PC-9 (cell line): Measurements from ENCODE around the gene PTGES2. TPM values are rescaled to one million over a fixed set of nuclear protein-coding genes. Genes with fewer than 3 reads are reported as not detected.

Source experiments
- BruUV-seq: library from RNA; stranded (reverse); fragments of 400-500 nt; replicated peaks from 2 replicates; lab custom pipeline; 2021; lab: Mats Ljungman, UMichigan
- CTCF ChIA-PET: fragments of 300-600 bp; sonication (Branson Sonifier 250); formaldehyde crosslinking; loops from one replicate; lab custom pipeline; 2022; ENCODE audit warnings: antibody characterized with exemption; lab: Charles Lee
- POLR2A ChIA-PET: fragments of 300-600 bp; sonication (Branson Sonifier 250); formaldehyde crosslinking; loops from one replicate; lab custom pipeline; 2022; ENCODE audit warnings: antibody characterized with exemption; ENCODE audit not compliant: unreplicated experiment; lab: Charles Lee
- DNase-seq, 2 experiments: peaks; one replicate each; pipeline versions ENCODE4 v3.0.0 to v3.0.0-alpha.2; 2015 to 2022; ENCODE audit warnings: mixed read lengths in 1 of 2
- H2AFZ ChIP-seq: fragments of 200-600 bp; sonication (generic); 2 replicates; pipeline ENCODE4 v1.8.1; 2017; ENCODE audit warnings: antibody characterized with exemption
- H3F3A ChIP-seq: fragments of 200-600 bp; sonication (generic); 2 replicates; pipeline ENCODE4 v1.8.1; 2017; ENCODE audit warnings: antibody characterized with exemption, mild to moderate bottlenecking, low read depth; ENCODE audit not compliant: insufficient read depth
- H3K27ac ChIP-seq: fragments of 200-600 bp; sonication (generic); 2 replicates; pipeline ENCODE4 v1.6.1; 2016; ENCODE audit warnings: mixed run types
- H3K27me3 ChIP-seq: fragments of 200-600 bp; sonication (generic); 2 replicates; pipeline ENCODE4 v1.6.1; 2016; ENCODE audit warnings: low read depth, mixed run types; ENCODE audit not compliant: insufficient read depth
- H3K36me3 ChIP-seq: fragments of 200-600 bp; sonication (generic); 2 replicates; pipeline ENCODE4 v1.6.1; 2016; ENCODE audit warnings: low read depth, mixed run types
- H3K4me1 ChIP-seq: fragments of 200-600 bp; sonication (generic); replicated peaks from 2 replicates; pipeline ENCODE4 v1.6.1; 2016; ENCODE audit warnings: mixed run types; ENCODE audit not compliant: insufficient read depth
- H3K4me2 ChIP-seq: fragments of 200-600 bp; sonication (generic); 2 replicates; pipeline ENCODE4 v1.6.1; 2017; ENCODE audit warnings: mixed run types
- H3K4me3 ChIP-seq: fragments of 200-600 bp; sonication (generic); 2 replicates; pipeline ENCODE4 v1.6.1; 2016; ENCODE audit warnings: mixed run types
- H3K79me2 ChIP-seq: fragments of 200-600 bp; sonication (generic); 2 replicates; pipeline ENCODE4 v1.6.1; 2017; ENCODE audit warnings: low read depth, mixed run types
- H3K9me2 ChIP-seq: fragments of 200-600 bp; sonication (generic); 2 replicates; pipeline ENCODE4 v1.8.1; 2017; ENCODE audit warnings: mild to moderate bottlenecking; ENCODE audit not compliant: insufficient read depth
- H3K9me3 ChIP-seq: fragments of 200-600 bp; sonication (generic); 2 replicates; pipeline ENCODE4 v1.8.1; 2016; ENCODE audit warnings: low read depth; ENCODE audit not compliant: insufficient read depth
- H4K20me1 ChIP-seq: fragments of 200-600 bp; sonication (generic); 2 replicates; pipeline ENCODE4 v1.8.1; 2017; ENCODE audit not compliant: insufficient read depth
- CTCF ChIP-seq: fragments of 200-600 bp; sonication (generic); conservative IDR thresholded peaks from 2 replicates; pipeline ENCODE4 v1.6.1; 2017; ENCODE audit warnings: mixed run types, antibody characterized with exemption, mild to moderate bottlenecking, moderate library complexity
- EZH2 ChIP-seq: fragments of 200-600 bp; sonication (generic); IDR thresholded peaks from 2 replicates; pipeline ENCODE4 v1.8.0; 2017; ENCODE audit warnings: antibody characterized with exemption, low read depth
- intact Hi-C: fragments of 100-400 bp; cut with micrococcal nuclease; formaldehyde crosslinking; loops from one replicate; pipeline ENCODE4 v1.10.0; 2022; ENCODE audit not compliant: unreplicated experiment
- total RNA-seq: library from RNA; stranded (reverse); gene quantifications from 2 replicates; pipeline ENCODE4 v1.2.3, GENCODE V29; 2021

The PTGES2 gene
- total RNA-seq, 1 experiment from 2014 or later = 95.2 TPM

DNA sequence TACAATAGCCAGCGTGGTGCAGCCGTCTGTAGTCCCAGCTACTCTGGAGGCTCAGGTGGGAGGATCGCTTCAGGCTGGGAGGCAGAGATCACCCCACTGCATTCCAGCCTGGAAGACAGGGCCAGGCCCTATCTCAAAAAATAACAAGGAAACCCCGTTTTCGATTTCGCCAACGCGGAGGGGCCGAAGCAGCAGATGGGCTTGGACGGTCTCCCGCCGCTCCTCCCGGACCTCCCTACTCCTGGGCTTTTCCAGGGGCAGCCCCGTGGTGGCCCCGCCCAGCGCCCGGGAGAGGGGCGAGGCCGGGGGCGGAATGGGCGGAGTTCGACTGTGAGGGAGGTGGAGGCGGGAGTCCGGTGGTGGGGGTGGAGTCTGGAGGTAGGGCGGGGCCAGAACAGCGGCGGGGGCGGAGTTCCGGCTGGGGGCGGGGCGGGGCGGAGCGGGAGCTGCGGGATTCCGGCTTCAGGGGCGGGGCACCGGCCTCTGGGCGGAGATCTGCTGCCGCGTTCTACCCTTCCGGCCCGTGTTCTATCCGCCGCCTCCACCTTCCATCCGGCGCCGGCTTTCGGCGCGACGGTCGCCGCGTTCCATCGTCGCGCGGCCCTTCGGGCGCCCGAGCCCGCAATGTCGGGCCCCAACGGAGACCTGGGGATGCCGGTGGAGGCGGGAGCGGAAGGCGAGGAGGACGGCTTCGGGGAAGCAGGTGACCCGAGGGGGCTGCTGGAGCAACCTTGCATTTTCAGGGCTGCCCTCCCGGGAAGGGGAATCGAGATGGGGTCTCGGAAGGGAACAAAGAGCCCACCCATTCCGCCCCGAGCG is 32.5 kb upstream of the PTGES2 start, which contains the start of gene BBLN:
Gene BBLN, plus strand, starts transcription at position 482 of the 819 bp plus-strand sequence. Its CDS starts 143 bp downstream, at position 625.
- Histone ChIP-seq H3K27ac (peak within 1 kb of the TSS; percentile 69), H3K9me3 (no peaks in the 10 kb centered on the region), H3K4me1 (0 out of 2 replicates have a peak, but pooled peaks cover 9% of the 10 kb centered on the region), H3K36me3 (no peaks in the 10 kb centered on the region), H3K9me2 (no peaks in the 10 kb centered on the region), H3F3A (peaks cover 19% of the 10 kb centered on the region; the same call in 1 of the 2 replicates), H3K79me2 (0 out of 2 replicates have a peak, but pooled peaks cover 5% of the 10 kb centered on the region), H2AFZ (peak within 1 kb of the TSS; percentile 80), H3K4me2 (peak within 1 kb of the TSS; percentile 84), H4K20me1 (no peaks in the 10 kb centered on the region; the same call in 1 of the 2 replicates), H3K4me3 (peak within 1 kb of the TSS; percentile 90), H3K27me3 (no peaks in the 10 kb centered on the region)
- intact Hi-C loops = loop anchor here (1.0 to 2.0 kb wide), 3 partner anchors 10 to 32 kb away; no protein-coding TSS in a partner anchor
- POLR2A ChIA-PET = interaction anchor here (0.5 to 1.2 kb wide), 11 partner anchors 9 to 263 kb away, joined by 3 to 15 read pairs (median 5); no protein-coding TSS in a partner anchor
- TF ChIP-seq EZH2 (no peak), CTCF (no peak)
- peak; percentile 75 to 99 for DNase-seq
- CTCF ChIA-PET = interaction anchor here (0.6 to 1.2 kb wide), 2 partner anchors 9 to 182 kb away, joined by 3 read pairs; no protein-coding TSS in a partner anchor
- no TSS peak for BruUV-seq

DNA sequence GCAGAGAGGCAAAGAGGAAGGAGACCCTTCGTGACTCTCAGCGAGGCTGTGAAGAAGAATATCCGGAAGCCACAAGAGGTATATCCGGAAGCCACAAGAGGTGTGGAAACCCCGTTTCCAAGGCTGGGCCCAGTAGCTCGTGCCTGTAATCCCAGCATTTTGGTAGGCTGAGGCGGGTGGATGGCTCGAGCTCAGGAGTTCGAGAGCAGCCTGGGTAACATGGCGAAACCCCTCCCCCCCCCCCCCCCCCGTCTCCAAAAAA is 31.9 kb upstream of the PTGES2 start:
- Histone ChIP-seq H3K36me3 (no peaks in the 10 kb centered on the region), H2AFZ (peak overlapping the region; percentile 77), H3K4me3 (peak overlapping the region; percentile 48), H3K9me3 (no peaks in the 10 kb centered on the region), H3F3A (peaks cover 25% of the 10 kb centered on the region; the same call in 1 of the 2 replicates), H3K27me3 (no peaks in the 10 kb centered on the region), H3K9me2 (no peaks in the 10 kb centered on the region), H3K27ac (peak overlapping the region; percentile 69), H4K20me1 (no peaks in the 10 kb centered on the region; the same call in 1 of the 2 replicates), H3K79me2 (0 out of 2 replicates have a peak, but pooled peaks cover 5% of the 10 kb centered on the region), H3K4me1 (0 out of 2 replicates have a peak, but pooled peaks cover 9% of the 10 kb centered on the region), H3K4me2 (peak overlapping the region; percentile 81)
- BruUV-seq = TSS peak; percentile 99
- DNase-seq = peak; percentile 47 to 53
- ChIA-PET POLR2A (interaction anchor here (0.5 to 1.2 kb wide), 5 partner anchors 9 to 116 kb away, joined by 3 to 11 read pairs (median 7); no protein-coding TSS in a partner anchor), CTCF (interaction anchor here (0.6 to 1.2 kb wide), 2 partner anchors 8 to 182 kb away, joined by 3 read pairs; no protein-coding TSS in a partner anchor)
- intact Hi-C loops = loop anchor here (1.0 kb wide), 1 partner anchor 9 kb away; no protein-coding TSS in a partner anchor
- TF ChIP-seq CTCF (no peak), EZH2 (no peak)

DNA sequence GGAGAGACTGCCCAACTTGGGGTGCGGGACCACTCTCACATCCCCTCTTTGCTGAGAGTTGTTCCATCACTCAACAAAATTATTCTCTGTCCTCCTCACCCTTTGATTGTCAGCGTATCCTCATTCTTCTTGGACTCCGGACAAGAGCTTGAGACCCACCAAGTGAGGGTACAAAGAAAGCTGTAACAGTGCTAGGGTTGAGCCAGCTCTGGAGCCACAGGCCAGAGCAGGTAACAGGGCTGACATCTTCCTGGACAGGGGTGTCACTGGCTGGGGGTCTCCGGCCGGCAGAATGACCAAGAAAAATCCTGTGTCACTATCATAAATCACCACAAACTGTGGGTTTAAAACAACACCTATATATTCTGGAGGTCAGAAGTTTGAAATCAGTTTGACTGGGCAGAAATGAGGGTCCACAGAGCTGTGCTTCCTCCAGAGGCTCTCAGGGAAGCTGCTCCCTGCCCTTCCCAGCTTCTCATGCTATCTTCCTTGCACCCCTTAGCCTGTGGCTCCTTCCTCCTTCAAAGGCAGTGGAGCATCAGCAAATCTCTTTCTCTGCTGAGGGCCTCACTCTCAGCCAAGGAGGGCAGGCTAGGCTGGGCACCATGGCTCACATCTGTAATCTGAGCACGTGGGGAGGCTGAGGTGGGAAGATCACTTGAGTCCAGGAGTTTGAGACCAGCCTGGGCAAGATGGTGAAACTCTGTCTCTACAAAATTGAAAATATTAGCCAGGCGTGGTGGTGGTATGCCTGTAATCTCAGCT is 28.4 kb upstream of the PTGES2 start:
- DNase-seq = peak in 1 of 2 experiments; percentile 27
- ChIA-PET POLR2A (interaction anchor here (0.6 to 0.7 kb wide), 2 partner anchors 53 to 508 kb away, joined by 3 to 8 read pairs; no protein-coding TSS in a partner anchor), CTCF (no interaction called here)
- H3K4me1 ChIP-seq = 0 out of 2 replicates have a peak, but pooled peaks cover 16% of the 10 kb centered on the region
- intact Hi-C loops = no loop called here
- peaks cover 8% of the 10 kb centered on the region for H3K79me2 ChIP-seq
- BruUV-seq = no TSS peak
- no peaks in the 10 kb centered on the region for H3K36me3 ChIP-seq
- no peaks in the 10 kb centered on the region for H3K9me2 ChIP-seq
- H3K4me3 ChIP-seq = no peak overlapping the region
- peaks cover 21% of the 10 kb centered on the region for H4K20me1 ChIP-seq
- TF ChIP-seq CTCF = no peak
- TF ChIP-seq EZH2 = no peak
- H3F3A ChIP-seq = peaks cover 55% of the 10 kb centered on the region
- H3K9me3 ChIP-seq = no peaks in the 10 kb centered on the region
- H3K4me2 ChIP-seq = no peak overlapping the region
- no peak overlapping the region for H2AFZ ChIP-seq
- H3K27ac ChIP-seq = no peak overlapping the region
- no peaks in the 10 kb centered on the region for H3K27me3 ChIP-seq
